Activated naive CD8-positive, alpha-beta T cell treated with anti-CD3 and anti-CD28 coated beads, Interleukin-2, amount 50 U/mL, for 16 hours (primary cell): ENCODE data around the gene SELENOS.

Source experiments
- DNase-seq: peaks from one replicate; pipeline ENCODE4 v3.0.0-alpha.2; 2020; ENCODE audit warnings: low read depth, low spot score

Gene SELENOS

GRCh38 chr15:101277038-101277822 lies at the start of gene SELENOS:
SELENOS (minus strand) TSS chr15:101277485; CDS start chr15:101277417, 68 bp downstream.
- peak; percentile 73 for DNase-seq

- DNase-seq: no peak
These were observed 49.3 kb upstream of the SELENOS start for GRCh38 chr15:101326462-101327146.

- DNase-seq: no peak
These were observed 48.7 kb upstream of the SELENOS start for GRCh38 chr15:101326026-101326315.

GRCh38 chr15:101325263-101326025 lies 48.2 kb upstream of the SELENOS start:
- DNase-seq: no peak

- no peak for DNase-seq
These were observed 47.4 kb upstream of the SELENOS start for GRCh38 chr15:101324524-101325177.

- no peak for DNase-seq
These were observed 46.7 kb upstream of the SELENOS start for GRCh38 chr15:101323793-101324523.

GRCh38 chr15:101322854-101323477 lies 45.7 kb upstream of the SELENOS start:
- DNase-seq: no peak

GRCh38 chr15:101322016-101322695 lies 44.9 kb upstream of the SELENOS start:
- no peak for DNase-seq

- peak; percentile 19 for DNase-seq
These were observed 43.3 kb upstream of the SELENOS start for GRCh38 chr15:101320501-101321052.

- DNase-seq: no peak
These were observed 41.6 kb upstream of the SELENOS start for GRCh38 chr15:101318839-101319238.

GRCh38 chr15:101318147-101318819 lies 41.0 kb upstream of the SELENOS start:
- no peak for DNase-seq

- DNase-seq: no peak
These were observed 40.1 kb upstream of the SELENOS start for GRCh38 chr15:101317336-101317872.

GRCh38 chr15:101316529-101316928 lies 39.2 kb upstream of the SELENOS start:
- DNase-seq: no peak

GRCh38 chr15:101315736-101316135 lies 38.5 kb upstream of the SELENOS start:
- DNase-seq: no peak

- no peak for DNase-seq
These were observed 37.2 kb upstream of the SELENOS start for GRCh38 chr15:101314336-101315125.

- DNase-seq: no peak
These were observed 35.9 kb upstream of the SELENOS start for GRCh38 chr15:101313041-101313761.

- DNase-seq: no peak
These were observed 33.2 kb upstream of the SELENOS start for GRCh38 chr15:101310508-101310907.

- DNase-seq: no peak
These were observed 32.8 kb upstream of the SELENOS start for GRCh38 chr15:101310161-101310480.
